HepG2 (cell line): ENCODE data around the gene PTPN2. TPM values are rescaled to one million over a fixed set of nuclear protein-coding genes. Genes with fewer than 3 reads are reported as not detected.

Experiments
- ATAC-seq: fragments of 200-7000 bp; cut with Tn5 transposase; 3 replicates; pipeline ENCODE4 v1.9.1; 2020; ENCODE audit warnings: mild to moderate bottlenecking, moderate library complexity
- BruUV-seq: library from RNA; stranded (reverse); fragments of 400-500 nt; replicated peaks from 2 replicates; lab custom pipeline; 2021; lab: Mats Ljungman, UMichigan
- CTCF ChIA-PET: fragments of 300-600 bp; formaldehyde crosslinking; extraction: SDS; loops from one replicate; lab custom pipeline; 2021; ENCODE audit warnings: low total read pairs, inconsistent platforms, low intra/inter-chr PET ratio; lab: Yijun Ruan, JAX
- POLR2A ChIA-PET: fragments of 350-600 bp; sonication (Branson Sonifier 250); formaldehyde crosslinking; loops from one replicate; lab custom pipeline; 2020; ENCODE audit warnings: antibody characterized with exemption, inconsistent platforms; lab: Yijun Ruan, JAX
- DNase-seq: peaks from one replicate; pipeline ENCODE4 v3.0.0-alpha.2; 2015; ENCODE audit warnings: low spot score
- FAIRE-seq: peaks from 3 replicates; lab custom pipeline; 2011; peaks lifted over from hg19 to GRCh38; lab: Jason Lieb, UNC
- H2AFZ ChIP-seq: one replicate; pipeline ENCODE4 v1.6.1; 2011; ENCODE audit warnings: low read length, inconsistent platforms
- H3K27ac ChIP-seq: fragments of 300-600 bp; 3 replicates; pipeline ENCODE4 v1.8.0; 2011; ENCODE audit warnings: mixed run types, mild to moderate bottlenecking, mixed read lengths, low read length, inconsistent platforms; ENCODE audit not compliant: insufficient read depth; ENCODE audit errors: extremely low read length
- H3K27me3 ChIP-seq, 2 experiments: fragments of 200-600 bp in 1 of 2; 2 replicates in 1 of 2; 3 replicates in 1 of 2; pipeline versions ENCODE4 v1.6.0 to v1.8.0; 2011; ENCODE audit warnings: low read length in 2 of 2, mild to moderate bottlenecking in 2 of 2, moderate library complexity in 2 of 2, inconsistent platforms in 1 of 2; ENCODE audit not compliant: insufficient read depth in 2 of 2, control insufficient read depth in 1 of 2
- H3K36me3 ChIP-seq, 2 experiments: fragments of 200-600 bp in 1 of 2; replicated peaks in 1 of 2; 2 replicates in 1 of 2; 3 replicates in 1 of 2; pipeline versions ENCODE4 v1.5.1 to v1.8.0; 2011; ENCODE audit warnings: low read length in 2 of 2, inconsistent platforms in 1 of 2; ENCODE audit not compliant: insufficient read depth in 2 of 2, control insufficient read depth in 1 of 2
- H3K4me1 ChIP-seq: 2 replicates; pipeline ENCODE4 v1.5.1; 2012; ENCODE audit warnings: low read length, inconsistent platforms; ENCODE audit not compliant: insufficient read depth
- H3K4me2 ChIP-seq: 2 replicates; pipeline ENCODE4 v1.6.0; 2011; ENCODE audit warnings: low read depth, low read length, inconsistent platforms
- H3K4me3 ChIP-seq, 3 experiments: fragments of 200-600 bp in 1 of 3; sonication (generic), shearing (Covaris generic) in 1 of 3; replicated peaks in 1 of 3; 2 replicates each; pipeline ENCODE4 v1.5.1; 2011 to 2016; ENCODE audit warnings: low read length in 3 of 3, inconsistent platforms in 2 of 3, low read depth in 2 of 3, mild to moderate bottlenecking in 2 of 3, control low read depth in 1 of 3, mixed read lengths in 1 of 3; ENCODE audit not compliant: insufficient read depth in 1 of 3
- H3K79me2 ChIP-seq: one replicate; pipeline ENCODE4 v1.6.1; 2011; ENCODE audit warnings: low read length, inconsistent platforms; ENCODE audit not compliant: insufficient read depth
- H3K9ac ChIP-seq: 2 replicates; pipeline ENCODE4 v1.6.0; 2011; ENCODE audit warnings: mild to moderate bottlenecking, low read depth, low read length, inconsistent platforms; ENCODE audit not compliant: insufficient read depth
- H3K9me3 ChIP-seq: 2 replicates; pipeline ENCODE4 v1.5.1; 2012; ENCODE audit warnings: mild to moderate bottlenecking, low read length
- H4K20me1 ChIP-seq: 2 replicates; pipeline ENCODE4 v1.6.0; 2011; ENCODE audit warnings: inconsistent platforms, mild to moderate bottlenecking, low read length, moderate library complexity; ENCODE audit not compliant: insufficient read depth
- AHR ChIP-seq: IDR thresholded peaks from 2 replicates; pipeline ENCODE4 v1.6.1; 2018; ENCODE audit warnings: missing genetic modification reagents, missing compliant biosample characterization
- CREBL2 ChIP-seq: sonication (generic); formaldehyde crosslinking; IDR thresholded peaks from 2 replicates; pipeline ENCODE4 v1.8.1; 2023; ENCODE audit warnings: missing genetic modification reagents, mild to moderate bottlenecking, borderline replicate concordance
- HDAC2 ChIP-seq: sonication (generic); formaldehyde crosslinking; IDR thresholded peaks from 2 replicates; pipeline ENCODE4 v1.4.0; 2020; ENCODE audit warnings: missing genetic modification reagents
- HOXA7 ChIP-seq: sonication (generic); formaldehyde crosslinking; IDR thresholded peaks from 2 replicates; pipeline ENCODE4 v1.8.1; 2022; ENCODE audit warnings: mild to moderate bottlenecking, missing genetic modification reagents, moderate library complexity
- NFE2L2 ChIP-seq: fragments of 150-350 bp; IDR thresholded peaks from 2 replicates; pipeline ENCODE4 v1.6.1; 2014; ENCODE audit warnings: low read length
- PAXIP1 ChIP-seq: sonication (generic); formaldehyde crosslinking; conservative IDR thresholded peaks from 2 replicates; pipeline ENCODE4 v1.4.0; 2020; ENCODE audit warnings: mild to moderate bottlenecking, missing genetic modification reagents, moderate library complexity
- SRSF1 ChIP-seq: fragments of 200-400 bp; formaldehyde crosslinking; optimal IDR thresholded peaks from 2 replicates; pipeline ENCODE3; 2017; ENCODE audit warnings: mild to moderate bottlenecking, low read depth, low read length, moderate library complexity
- TBP ChIP-seq: sonication (generic); formaldehyde crosslinking; IDR thresholded peaks from 2 replicates; pipeline ENCODE4 v1.5.0; 2020; ENCODE audit warnings: missing genetic modification reagents
- ZNF224 ChIP-seq: sonication (generic); formaldehyde crosslinking; IDR thresholded peaks from 2 replicates; pipeline ENCODE4 v1.5.0; 2020; ENCODE audit warnings: mild to moderate bottlenecking, missing genetic modification reagents
- ZNF607 ChIP-seq: sonication (generic); formaldehyde crosslinking; IDR thresholded peaks from 2 replicates; pipeline ENCODE4 v1.5.1; 2020; ENCODE audit warnings: missing genetic modification reagents, mild to moderate bottlenecking, borderline replicate concordance
- ZNF746 ChIP-seq: sonication (generic); formaldehyde crosslinking; IDR thresholded peaks from 2 replicates; pipeline ENCODE4 v1.8.0; 2022; ENCODE audit warnings: mild to moderate bottlenecking, missing genetic modification reagents
- ZNF772 ChIP-seq: sonication (generic); formaldehyde crosslinking; IDR thresholded peaks from 2 replicates; pipeline ENCODE4 v1.5.0; 2020; ENCODE audit warnings: mild to moderate bottlenecking, missing genetic modification reagents
- WGBS: methylation state at CpG from one replicate; pipeline ENCODE4 v1.1.6; 2017; ENCODE audit warnings: low lambda C conversion rate; 5-methylcytosine and 5-hydroxymethylcytosine counted together
- in situ Hi-C: cut with HindIII; loops from 2 replicates; pipeline ENCODE4 v1.10.0; 2017; ENCODE audit warnings: low pct_unique_long_range_greater_than_20kb; ENCODE audit not compliant: extremely low pct_ligation_motif_present
- intact Hi-C: fragments of 100-400 bp; cut with micrococcal nuclease; formaldehyde crosslinking; loops from one replicate; pipeline ENCODE4 v1.10.0; 2022; ENCODE audit not compliant: unreplicated experiment
- polyA plus RNA-seq, 8 experiments: library from polyadenylated mRNA; depleted of rRNA in 3 of 8; stranded (reverse) in 7 of 8; unstranded in 1 of 8; fragments of >200 nt; fragmentation: Illumina TruSeq in 4 of 8; extraction: Trizol in 4 of 8; gene quantifications; 2 replicates each; pipeline versions ENCODE4 v1.2.1 to v1.2.3, GENCODE V29; 2011 to 2016; ENCODE audit warnings: low read depth in 4 of 8, missing spikeins in 1 of 8, mixed read lengths in 1 of 8; ENCODE audit not compliant: insufficient read depth in 1 of 8
- total RNA-seq, 5 experiments: library from RNA; depleted of rRNA; stranded (reverse); fragments of >200 nt; fragmentation: Illumina TruSeq; extraction: Trizol; gene quantifications; 2 replicates each; pipeline ENCODE4 v1.2.3, GENCODE V29; 2016; ENCODE audit warnings: low read depth in 1 of 5

Gene PTPN2
- total and polyA plus RNA-seq, 2 of the 13 experiments (the other 11 are each of a cell fraction or from before 2014, with no cell fraction given): 24.9 to 41.5 TPM

GRCh38 chr18:12748671-12749070, 135.4 kb downstream of the PTPN2 start:
- in situ Hi-C loops (no loop called here), intact Hi-C loops (no loop called here)
- H3K27ac ChIP-seq: no peak overlapping the region
- H3K9ac ChIP-seq: no peak overlapping the region
- no peaks in the 10 kb centered on the region for H3K9me3 ChIP-seq
- peaks cover 26% of the 10 kb centered on the region for H3K4me1 ChIP-seq
- FAIRE-seq (no peak), ATAC-seq (no peak), DNase-seq (no peak)
- H4K20me1 ChIP-seq: no peaks in the 10 kb centered on the region
- no peak overlapping the region for H2AFZ ChIP-seq
- ChIA-PET POLR2A (interaction anchor here (1.0 kb wide), 1 partner anchor 18 kb away, joined by 3 read pairs; no protein-coding TSS in a partner anchor), CTCF (no interaction called here)
- H3K36me3 ChIP-seq: no peaks in the 10 kb centered on the region
- BruUV-seq: no TSS peak
- no peak overlapping the region for H3K4me3 ChIP-seq
- H3K79me2 ChIP-seq: no peaks in the 10 kb centered on the region
- no peak for TF ChIP-seq ZNF746
- TF ChIP-seq ZNF607 (CRISPR knock-in tag): no peak
- TF ChIP-seq CREBL2 (CRISPR knock-in tag): no peak
- TF ChIP-seq ZNF772: no peak
- no peak for TF ChIP-seq NFE2L2
- TF ChIP-seq AHR (CRISPR knock-in tag): no peak
- TF ChIP-seq ZNF224: no peak
- TF ChIP-seq HOXA7: no peak
- TF ChIP-seq SRSF1: no peak
- no peak for TF ChIP-seq HDAC2 (CRISPR knock-in tag)
- TF ChIP-seq PAXIP1: no peak
- TF ChIP-seq TBP (CRISPR knock-in tag): no peak
- WGBS: 90% methylated on average over 5 of the region's 5 CpGs
- no peaks in the 10 kb centered on the region for H3K27me3 ChIP-seq
- H3K4me2 ChIP-seq: no peak overlapping the region
